Testis (tissue), 5 donors: ENCODE measurements around the gene TSTD1. TPM values are rescaled to one million over a fixed set of nuclear protein-coding genes. Genes with fewer than 3 reads are reported as not detected.

Experiments
- DNase-seq: peaks from one replicate; pipeline ENCODE4 v3.0.0-alpha.2; 2019
- H3K27ac ChIP-seq, 2 donors: fragments of 200-600 bp; sonication (generic); one replicate each; pipeline ENCODE4 v1.5.1; 2019
- H3K27me3 ChIP-seq: fragments of 200-600 bp; sonication (generic); one replicate; pipeline ENCODE4 v1.5.1; 2019
- H3K36me3 ChIP-seq: fragments of 200-600 bp; sonication (generic); one replicate; pipeline ENCODE4 v1.5.1; 2017; ENCODE audit warnings: low read depth; ENCODE audit errors: missing control alignments
- H3K4me1 ChIP-seq: fragments of 200-600 bp; sonication (generic); one replicate; pipeline ENCODE4 v1.5.1; 2019
- H3K4me3 ChIP-seq, 2 donors: fragments of 200-600 bp; sonication (generic); one replicate each; pipeline ENCODE4 v1.5.1; 2017 to 2019
- H3K9me3 ChIP-seq: fragments of 200-600 bp; sonication (generic); one replicate; pipeline ENCODE4 v1.5.1; 2017
- CTCF ChIP-seq, 3 experiments: fragments of 450-650 bp in 2 of 3; fragments of 200-600 bp in 1 of 3; sonication (generic) in 1 of 3; IDR thresholded peaks; one replicate each; pipeline ENCODE4 v1.5.1; 2016 to 2019; ENCODE audit warnings: antibody characterized with exemption in 3 of 3, mild to moderate bottlenecking in 2 of 3, moderate library complexity in 1 of 3
- POLR2A ChIP-seq: fragments of 450-650 bp; IDR thresholded peaks from one replicate; pipeline ENCODE4 v1.6.1; 2017; ENCODE audit warnings: antibody characterized with exemption, mild to moderate bottlenecking, moderate library complexity
- WGBS, 2 donors: methylation state at CpG; one replicate each; pipeline ENCODE4 v1.1.5; 2018; 5-methylcytosine and 5-hydroxymethylcytosine counted together
- intact Hi-C: fragments of 100-400 bp; cut with DNase I; formaldehyde crosslinking; loops from one replicate; pipeline ENCODE4 v1.15.1; 2023; ENCODE audit warnings: low total_unique reads
- long read RNA-seq, 2 donors: transcript quantifications; one replicate each; lab custom pipeline, GENCODE V29; 2026
- polyA plus RNA-seq: library from polyadenylated mRNA; stranded (reverse); fragments of 350-450 nt; fragmentation: Illumina TruSeq; extraction: RNeasy Lipid Tissue Mini Kit (QIAGEN cat#74804); gene quantifications from one replicate; pipeline ENCODE4 v1.2.3, GENCODE V29; 2014; ENCODE audit warnings: low read depth, low replicate concordance; ENCODE audit not compliant: insufficient read depth
- total RNA-seq, 2 donors: library from RNA; depleted of rRNA; stranded (reverse); fragments of >200 nt; gene quantifications; one replicate each; pipeline ENCODE4 v1.2.3, GENCODE V29; 2016

TSTD1 gene, protein sequence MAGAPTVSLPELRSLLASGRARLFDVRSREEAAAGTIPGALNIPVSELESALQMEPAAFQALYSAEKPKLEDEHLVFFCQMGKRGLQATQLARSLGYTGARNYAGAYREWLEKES
- total RNA-seq = 100 to 1,000 TPM; 100 to 103 TPM
- polyA plus RNA-seq = 52.2 TPM
- long read RNA-seq, donor 1, transcript TSTD1-204 (4 exons, 593 nt) = major isoform, 44 of 64 reads
- long read RNA-seq, donor 1, transcript TSTD1-203 (3 exons, 457 nt) = minor isoform, 7 of 64 reads
- long read RNA-seq, donor 1, partial matches to known transcripts = 0 of 64 reads
- long read RNA-seq, donor 1, other reads (novel, unspliced or antisense) = 6 of 64 reads
- long read RNA-seq, donor 2, transcript TSTD1-203 (3 exons, 457 nt) = minor isoform, 11 of 46 reads
- long read RNA-seq, donor 2, transcript TSTD1-204 (4 exons, 593 nt) = major isoform, 23 of 46 reads
- long read RNA-seq, donor 2, partial matches to known transcripts = 0 of 46 reads
- long read RNA-seq, donor 2, other reads (novel, unspliced or antisense) = 5 of 46 reads

DNA sequence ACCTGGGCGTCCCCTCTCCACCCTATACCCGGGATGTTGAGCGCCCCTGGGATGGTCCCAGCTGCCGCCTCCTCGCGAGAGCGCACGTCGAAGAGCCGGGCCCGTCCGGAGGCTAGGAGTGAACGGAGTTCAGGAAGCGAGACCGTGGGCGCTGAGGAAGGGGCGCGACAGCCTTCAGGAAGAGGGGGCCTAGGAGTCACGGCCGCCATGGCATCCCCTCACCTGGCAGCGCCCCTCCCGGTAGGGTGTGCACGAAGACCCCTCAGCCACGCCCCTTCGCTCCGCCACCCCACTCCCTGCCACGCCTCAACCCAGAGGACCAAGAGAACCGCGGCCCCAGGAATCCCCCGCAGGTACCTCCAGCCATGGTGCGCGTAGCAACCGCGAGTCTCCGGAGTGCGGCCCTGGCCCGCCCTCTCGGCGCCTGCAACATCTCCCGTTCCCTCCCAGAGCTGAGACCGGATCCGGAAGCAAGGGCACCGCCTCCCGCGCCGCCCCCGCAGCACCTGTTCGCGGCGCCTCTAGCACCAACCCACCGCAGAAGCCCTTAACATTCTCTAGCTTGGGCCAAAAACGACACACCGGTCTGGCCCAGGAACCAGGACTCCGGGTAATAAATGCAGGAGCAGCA lies at the start of gene TSTD1:
TSTD1 (minus strand) TSS at position 442 of the 631 bp plus-strand sequence; CDS start at position 367, 75 bp downstream.
- no peak for TF ChIP-seq CTCF (IDR thresholded peaks at IDR 0.05)
- TF ChIP-seq POLR2A = no peak
- Histone ChIP-seq H3K27ac (peak within 1 kb of the TSS in 1 of 2 donors; percentile 35), H3K36me3 (no peaks in the 10 kb centered on the region), H3K4me1 (peaks cover 12% of the 10 kb centered on the region), H3K9me3 (no peaks in the 10 kb centered on the region), H3K27me3 (no peaks in the 10 kb centered on the region), H3K4me3 (peak within 1 kb of the TSS; percentile 60 to 72)
- 20 to 42% methylated on average over 4 to 54 of the region's 54 CpGs for WGBS, 2 donors
- intact Hi-C loops = no loop called here
- peak; percentile 75 for DNase-seq

GRCh38 chr1:161086457-161086856 lies 47.7 kb upstream of the TSTD1 start:
- intact Hi-C loops = no loop called here

DNA sequence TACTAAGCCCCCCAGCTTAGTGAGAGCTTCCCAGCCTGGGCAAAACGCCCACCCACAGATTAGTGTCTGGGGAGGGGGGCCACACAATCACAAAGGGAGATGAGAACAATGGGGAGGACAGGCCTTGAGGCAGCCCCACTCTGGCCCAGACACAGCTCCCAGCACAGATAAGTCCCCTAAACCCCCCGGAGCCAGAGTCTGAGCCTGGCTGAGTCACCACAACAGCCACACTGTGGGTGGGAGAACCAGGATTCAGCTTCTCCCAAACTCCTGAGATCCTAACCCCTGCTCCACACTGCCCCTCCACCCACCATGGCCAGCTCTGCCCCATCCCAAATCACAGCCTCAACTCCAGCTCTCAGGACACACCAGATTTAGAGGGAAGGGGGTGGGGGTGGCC lies 46.4 kb upstream of the TSTD1 start:
- intact Hi-C loops = no loop called here
- no peak for TF ChIP-seq CTCF (IDR thresholded peaks at IDR 0.05)

More at GRCh38 chr1:161086457-161086856, 47.7 kb upstream of the TSTD1 start:
- TF ChIP-seq POLR2A (no peak), CTCF (IDR thresholded peaks at IDR 0.05) (no peak)
- Histone ChIP-seq H3K9me3 (no peaks in the 10 kb centered on the region), H3K27me3 (no peaks in the 10 kb centered on the region), H3K27ac (no peak overlapping the region), H3K4me3 (no peak overlapping the region), H3K36me3 (no peaks in the 10 kb centered on the region), H3K4me1 (no peaks in the 10 kb centered on the region)
- WGBS, 2 donors = 79 to 81% methylated on average over 4 of the region's 4 CpGs
- no peak for DNase-seq

DNA sequence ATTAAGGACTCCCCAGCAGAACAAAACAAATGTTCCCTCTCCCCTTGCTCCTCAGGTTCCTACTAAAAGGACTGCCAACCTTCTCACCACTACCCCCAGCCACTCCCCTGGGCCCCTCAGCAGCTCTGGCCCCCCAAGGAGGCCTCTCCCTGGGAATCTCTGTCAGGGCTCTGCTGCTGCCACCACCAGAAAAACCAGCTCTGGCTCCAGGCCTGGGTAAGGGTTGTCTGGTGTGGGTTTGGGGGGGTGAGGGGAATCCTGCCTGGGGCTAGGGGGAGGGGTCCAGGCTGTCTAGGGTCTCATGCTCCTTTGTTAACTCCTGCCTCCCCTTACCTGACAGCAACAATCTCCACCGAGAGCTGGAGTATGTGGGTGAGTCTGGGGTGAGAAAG lies 45.8 kb upstream of the TSTD1 start:
- Histone ChIP-seq H3K27me3 (no peaks in the 10 kb centered on the region), H3K36me3 (no peaks in the 10 kb centered on the region), H3K27ac (no peak overlapping the region), H3K9me3 (no peaks in the 10 kb centered on the region), H3K4me3 (no peak overlapping the region), H3K4me1 (no peaks in the 10 kb centered on the region)
- WGBS, 2 donors = 100% methylated on average over 1 of the region's 1 CpG
- no peak for DNase-seq
- TF ChIP-seq CTCF (IDR thresholded peaks at IDR 0.05) (no peak), POLR2A (no peak)
- intact Hi-C loops = no loop called here

More for the DNA sequence above, 46.4 kb upstream of the TSTD1 start:
- no peak for DNase-seq
- H3K4me1 ChIP-seq = no peaks in the 10 kb centered on the region
- no peak overlapping the region for H3K4me3 ChIP-seq
- H3K27me3 ChIP-seq = no peaks in the 10 kb centered on the region
- WGBS, 2 donors = 59 to 76% methylated on average over 2 of the region's 2 CpGs
- H3K9me3 ChIP-seq = no peaks in the 10 kb centered on the region
- H3K36me3 ChIP-seq = no peaks in the 10 kb centered on the region
- no peak overlapping the region for H3K27ac ChIP-seq
